Activated naive CD4-positive, alpha-beta T cell treated with anti-CD3 and anti-CD28 coated beads for 36 hours (primary cell): Measurements from ENCODE around the gene MYBPC2. TPM values are rescaled to one million over a fixed set of nuclear protein-coding genes. Genes with fewer than 3 reads are reported as not detected.

ENCODE experiments used
- CTCF ChIA-PET: fragments of 350-600 bp; sonication (Branson Sonifier 250); formaldehyde crosslinking; loops from one replicate; lab custom pipeline; 2021; ENCODE audit warnings: antibody characterized with exemption; lab: Charles Lee
- DNase-seq: peaks from one replicate; pipeline ENCODE4 v3.0.0-alpha.2; 2020
- H3K27ac Mint-ChIP-seq: one replicate; pipeline ENCODE4 v1.8.0; 2021; ENCODE audit warnings: mild to moderate bottlenecking, mixed read lengths
- H3K27me3 Mint-ChIP-seq: one replicate; pipeline ENCODE4 v1.8.0; 2021; ENCODE audit warnings: low read depth, mixed read lengths
- H3K36me3 Mint-ChIP-seq: one replicate; pipeline ENCODE4 v1.8.0; 2021; ENCODE audit warnings: low read depth, mixed read lengths
- H3K4me1 Mint-ChIP-seq: one replicate; pipeline ENCODE4 v1.8.0; 2021; ENCODE audit warnings: low read depth, mixed read lengths
- H3K4me3 Mint-ChIP-seq: one replicate; pipeline ENCODE4 v1.8.0; 2021; ENCODE audit warnings: mild to moderate bottlenecking, moderate library complexity, mixed read lengths
- H3K9me3 Mint-ChIP-seq: one replicate; pipeline ENCODE4 v1.8.0; 2021; ENCODE audit warnings: mixed read lengths
- intact Hi-C: fragments of 100-400 bp; cut with micrococcal nuclease; formaldehyde crosslinking; loops from one replicate; pipeline ENCODE4 v1.15.1; 2023
- total RNA-seq, 2 experiments: library from RNA; stranded (reverse); gene quantifications; one replicate each; pipeline ENCODE4 v1.2.3, GENCODE V29; 2021

The MYBPC2 gene
- total RNA-seq, 2 experiments from 2014 or later = 0.64 to 1.6 TPM

GRCh38 chr19:50482271-50482855 lies 49.7 kb downstream of the MYBPC2 start:
- no peak for DNase-seq
- peaks cover 5% of the 10 kb centered on the region for H3K9me3 Mint-ChIP-seq
- intact Hi-C loops = no loop called here
- H3K4me1 Mint-ChIP-seq = peaks cover 20% of the 10 kb centered on the region
- no peak overlapping the region for H3K27ac Mint-ChIP-seq
- peaks cover 26% of the 10 kb centered on the region for H3K36me3 Mint-ChIP-seq
- no peak overlapping the region for H3K4me3 Mint-ChIP-seq
- CTCF ChIA-PET = no interaction called here
- H3K27me3 Mint-ChIP-seq = no peaks in the 10 kb centered on the region

- DNase-seq = no peak
- intact Hi-C loops = no loop called here
- peaks cover 5% of the 10 kb centered on the region for H3K9me3 Mint-ChIP-seq
- no peak overlapping the region for H3K27ac Mint-ChIP-seq
- no peak overlapping the region for H3K4me3 Mint-ChIP-seq
- CTCF ChIA-PET = no interaction called here
- H3K4me1 Mint-ChIP-seq = peaks cover 17% of the 10 kb centered on the region
- no peaks in the 10 kb centered on the region for H3K27me3 Mint-ChIP-seq
- peaks cover 22% of the 10 kb centered on the region for H3K36me3 Mint-ChIP-seq
Measured at GRCh38 chr19:50482916-50483315, 50.2 kb downstream of the MYBPC2 start.

DNA sequence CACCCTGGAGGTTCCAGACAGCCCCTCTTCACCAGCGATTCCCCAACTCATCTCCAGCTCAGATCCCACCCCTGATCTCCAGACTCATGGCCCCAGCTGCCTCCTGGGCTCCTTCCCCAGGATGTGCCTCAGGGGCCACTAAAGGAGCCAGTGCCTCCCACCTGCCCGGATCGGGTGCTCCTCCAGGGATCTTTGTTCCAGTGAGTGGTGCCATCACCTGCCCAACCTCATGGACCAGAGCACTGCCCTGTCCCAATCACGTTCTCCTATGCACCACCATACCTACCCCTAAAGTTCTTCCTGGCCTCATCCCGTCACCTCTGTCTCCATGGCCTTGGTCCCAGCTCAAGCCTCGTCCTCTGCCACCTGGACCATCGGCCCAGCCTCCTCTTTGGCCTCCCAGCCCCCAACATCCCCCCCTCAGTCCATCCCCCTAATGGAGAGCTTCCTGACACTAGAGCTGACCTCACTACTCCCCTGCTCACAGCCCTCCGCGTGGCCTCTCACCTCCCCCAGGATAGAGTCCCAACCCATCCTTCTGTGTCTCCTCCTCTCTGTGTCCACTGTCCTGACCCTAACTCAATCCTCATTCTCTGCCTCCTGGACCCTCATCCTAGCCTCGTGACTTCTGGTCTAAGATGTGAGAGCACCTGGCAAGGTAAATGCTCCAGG lies 52.7 kb downstream of the MYBPC2 start:
- DNase-seq = no peak
- no peak overlapping the region for H3K27ac Mint-ChIP-seq
- no peaks in the 10 kb centered on the region for H3K27me3 Mint-ChIP-seq
- H3K4me3 Mint-ChIP-seq = no peak overlapping the region
- peaks cover 5% of the 10 kb centered on the region for H3K9me3 Mint-ChIP-seq
- H3K4me1 Mint-ChIP-seq = peaks cover 16% of the 10 kb centered on the region
- intact Hi-C loops = no loop called here
- peaks cover 21% of the 10 kb centered on the region for H3K36me3 Mint-ChIP-seq
- CTCF ChIA-PET = interaction anchor here (1.8 kb wide), 1 partner anchor 71 kb away, joined by 4 read pairs; no protein-coding TSS in a partner anchor

- peaks cover 18% of the 10 kb centered on the region for H3K36me3 Mint-ChIP-seq
- H3K27me3 Mint-ChIP-seq = peaks cover 3% of the 10 kb centered on the region
- H3K4me3 Mint-ChIP-seq = no peak overlapping the region
- peaks cover 5% of the 10 kb centered on the region for H3K9me3 Mint-ChIP-seq
- H3K4me1 Mint-ChIP-seq = peaks cover 30% of the 10 kb centered on the region
- peak; percentile 75 for DNase-seq
- CTCF ChIA-PET = interaction anchor here (0.5 to 2.4 kb wide), 6 partner anchors 8 to 293 kb away, joined by 3 to 8 read pairs (median 4); no protein-coding TSS in a partner anchor
- H3K27ac Mint-ChIP-seq = no peak overlapping the region
- intact Hi-C loops = no loop called here
Measured at GRCh38 chr19:50486823-50487515, 54.3 kb downstream of the MYBPC2 start.

GRCh38 chr19:50488389-50489194 lies 55.9 kb downstream of the MYBPC2 start:
- CTCF ChIA-PET = interaction anchor here (0.9 to 2.4 kb wide), 3 partner anchors 9 to 121 kb away, joined by 4 to 8 read pairs (median 5); no protein-coding TSS in a partner anchor
- intact Hi-C loops = no loop called here
- no peak for DNase-seq
- Mint-ChIP-seq H3K27me3 (peaks cover 3% of the 10 kb centered on the region), H3K27ac (no peak overlapping the region), H3K4me1 (peaks cover 35% of the 10 kb centered on the region), H3K9me3 (peaks cover 5% of the 10 kb centered on the region), H3K36me3 (peaks cover 18% of the 10 kb centered on the region), H3K4me3 (no peak overlapping the region)

GRCh38 chr19:50489461-50490011 lies 56.8 kb downstream of the MYBPC2 start:
- intact Hi-C loops = no loop called here
- Mint-ChIP-seq H3K27ac (no peak overlapping the region), H3K4me1 (peaks cover 35% of the 10 kb centered on the region), H3K36me3 (peaks cover 18% of the 10 kb centered on the region), H3K4me3 (no peak overlapping the region), H3K27me3 (peaks cover 3% of the 10 kb centered on the region), H3K9me3 (peaks cover 5% of the 10 kb centered on the region)
- DNase-seq = no peak
- CTCF ChIA-PET = interaction anchor here (1.4 to 2.4 kb wide), 2 partner anchors 67 kb away, joined by 3 to 8 read pairs; no protein-coding TSS in a partner anchor

GRCh38 chr19:50490411-50490811 lies 57.7 kb downstream of the MYBPC2 start:
- Mint-ChIP-seq H3K4me1 (peaks cover 35% of the 10 kb centered on the region), H3K36me3 (peaks cover 17% of the 10 kb centered on the region), H3K27me3 (peaks cover 3% of the 10 kb centered on the region), H3K9me3 (peaks cover 5% of the 10 kb centered on the region), H3K27ac (no peak overlapping the region), H3K4me3 (no peak overlapping the region)
- DNase-seq = no peak
- intact Hi-C loops = no loop called here
- CTCF ChIA-PET = interaction anchor here (1.4 kb wide), 1 partner anchor 66 kb away, joined by 3 read pairs; no protein-coding TSS in a partner anchor

GRCh38 chr19:50490991-50491472 lies 58.3 kb downstream of the MYBPC2 start:
- Mint-ChIP-seq H3K27me3 (peaks cover 3% of the 10 kb centered on the region), H3K4me1 (peaks cover 35% of the 10 kb centered on the region), H3K4me3 (no peak overlapping the region), H3K27ac (no peak overlapping the region), H3K36me3 (peaks cover 12% of the 10 kb centered on the region), H3K9me3 (peaks cover 4% of the 10 kb centered on the region)
- CTCF ChIA-PET = interaction anchor here (1.4 kb wide), 1 partner anchor 65 kb away, joined by 3 read pairs; no protein-coding TSS in a partner anchor
- intact Hi-C loops = no loop called here
- no peak for DNase-seq

DNA sequence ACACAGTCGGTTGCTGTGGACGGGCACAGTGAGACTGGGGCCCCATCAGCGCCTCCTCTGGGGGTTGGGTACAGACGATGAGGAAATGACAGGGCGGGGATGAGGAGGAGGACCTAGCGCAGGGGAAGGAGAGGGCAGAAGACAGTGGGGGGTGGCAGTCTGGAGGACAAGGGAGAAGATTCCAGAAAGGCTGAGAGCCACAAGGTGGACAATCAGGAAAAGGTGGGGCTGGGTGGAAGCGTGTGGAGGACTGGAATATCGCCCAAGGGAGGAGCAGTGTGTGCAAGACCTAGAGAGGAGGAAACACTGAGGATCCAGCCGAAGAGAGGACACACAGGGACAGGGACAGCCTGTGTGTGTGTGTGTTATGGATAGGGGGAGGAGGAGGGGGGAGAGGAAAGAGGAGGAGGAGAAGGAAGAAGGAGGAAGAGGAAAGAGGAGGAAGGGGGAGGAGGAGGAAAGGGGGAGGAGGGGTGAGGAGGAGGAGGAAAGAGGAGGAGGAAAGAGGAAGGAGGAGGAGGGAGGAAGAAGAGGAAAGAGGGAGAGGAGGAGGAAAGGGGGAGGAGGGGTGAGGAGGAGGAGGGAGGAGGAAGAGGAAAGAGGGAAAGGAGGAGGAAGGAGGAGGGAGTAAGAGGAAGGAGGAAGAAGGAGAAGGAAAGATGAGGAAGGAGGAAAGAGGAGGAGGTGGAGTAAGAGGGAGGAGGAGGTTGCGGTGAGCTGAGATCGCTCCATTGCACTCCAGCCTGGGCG lies 59.8 kb downstream of the MYBPC2 start:
- peak; percentile 64 for DNase-seq
- no peak overlapping the region for H3K27ac Mint-ChIP-seq
- intact Hi-C loops = no loop called here
- H3K36me3 Mint-ChIP-seq = peaks cover 5% of the 10 kb centered on the region
- no peaks in the 10 kb centered on the region for H3K9me3 Mint-ChIP-seq
- H3K4me3 Mint-ChIP-seq = no peak overlapping the region
- H3K27me3 Mint-ChIP-seq = peaks cover 3% of the 10 kb centered on the region
- peaks cover 31% of the 10 kb centered on the region for H3K4me1 Mint-ChIP-seq
- CTCF ChIA-PET = no interaction called here

DNA sequence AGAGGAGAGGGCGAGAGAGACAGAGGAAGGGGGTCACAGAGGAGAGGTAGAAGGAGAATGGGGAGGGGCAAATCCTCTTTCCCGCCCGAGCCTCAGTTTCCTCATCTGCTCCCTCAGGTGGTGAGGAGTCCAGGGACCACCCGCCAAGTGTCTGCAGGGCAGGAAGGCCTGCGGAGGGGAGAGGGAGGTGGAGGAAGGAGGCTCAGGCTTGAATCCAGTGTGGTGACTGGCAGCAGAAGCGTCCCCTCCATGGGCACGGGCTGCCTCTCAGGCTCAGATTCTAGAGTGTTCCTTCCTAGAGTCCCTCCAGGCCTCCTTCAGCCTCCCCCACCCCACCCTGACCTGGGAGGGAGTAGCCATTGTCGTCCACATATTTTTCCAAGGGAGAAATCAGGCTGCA lies 60.5 kb downstream of the MYBPC2 start:
- no peak overlapping the region for H3K27ac Mint-ChIP-seq
- no peaks in the 10 kb centered on the region for H3K9me3 Mint-ChIP-seq
- H3K4me1 Mint-ChIP-seq = peaks cover 29% of the 10 kb centered on the region
- intact Hi-C loops = no loop called here
- H3K36me3 Mint-ChIP-seq = peaks cover 5% of the 10 kb centered on the region
- H3K27me3 Mint-ChIP-seq = peaks cover 3% of the 10 kb centered on the region
- H3K4me3 Mint-ChIP-seq = no peak overlapping the region
- DNase-seq = no peak
- CTCF ChIA-PET = no interaction called here
